HG03060 (cell line): ENCODE measurements around the gene CMTR2.
A peak's percentile ranks its signal among the peaks of the same experiment; 100 is the strongest.
"Not testable (repeated sequence)": the region's sequence is repeated elsewhere in the genome, so short reads cannot be mapped to it uniquely, and the experiment has no call there.

ENCODE experiments used
- ATAC-seq: cut with Tn5 transposase; IDR thresholded peaks from one replicate; pipeline ENCODE4 v1.9.1; 2021; ENCODE audit warnings: low read depth, moderate number of reproducible peaks; ENCODE audit not compliant: unreplicated experiment

Gene CMTR2, protein sequence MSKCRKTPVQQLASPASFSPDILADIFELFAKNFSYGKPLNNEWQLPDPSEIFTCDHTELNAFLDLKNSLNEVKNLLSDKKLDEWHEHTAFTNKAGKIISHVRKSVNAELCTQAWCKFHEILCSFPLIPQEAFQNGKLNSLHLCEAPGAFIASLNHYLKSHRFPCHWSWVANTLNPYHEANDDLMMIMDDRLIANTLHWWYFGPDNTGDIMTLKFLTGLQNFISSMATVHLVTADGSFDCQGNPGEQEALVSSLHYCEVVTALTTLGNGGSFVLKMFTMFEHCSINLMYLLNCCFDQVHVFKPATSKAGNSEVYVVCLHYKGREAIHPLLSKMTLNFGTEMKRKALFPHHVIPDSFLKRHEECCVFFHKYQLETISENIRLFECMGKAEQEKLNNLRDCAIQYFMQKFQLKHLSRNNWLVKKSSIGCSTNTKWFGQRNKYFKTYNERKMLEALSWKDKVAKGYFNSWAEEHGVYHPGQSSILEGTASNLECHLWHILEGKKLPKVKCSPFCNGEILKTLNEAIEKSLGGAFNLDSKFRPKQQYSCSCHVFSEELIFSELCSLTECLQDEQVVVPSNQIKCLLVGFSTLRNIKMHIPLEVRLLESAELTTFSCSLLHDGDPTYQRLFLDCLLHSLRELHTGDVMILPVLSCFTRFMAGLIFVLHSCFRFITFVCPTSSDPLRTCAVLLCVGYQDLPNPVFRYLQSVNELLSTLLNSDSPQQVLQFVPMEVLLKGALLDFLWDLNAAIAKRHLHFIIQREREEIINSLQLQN

DNA sequence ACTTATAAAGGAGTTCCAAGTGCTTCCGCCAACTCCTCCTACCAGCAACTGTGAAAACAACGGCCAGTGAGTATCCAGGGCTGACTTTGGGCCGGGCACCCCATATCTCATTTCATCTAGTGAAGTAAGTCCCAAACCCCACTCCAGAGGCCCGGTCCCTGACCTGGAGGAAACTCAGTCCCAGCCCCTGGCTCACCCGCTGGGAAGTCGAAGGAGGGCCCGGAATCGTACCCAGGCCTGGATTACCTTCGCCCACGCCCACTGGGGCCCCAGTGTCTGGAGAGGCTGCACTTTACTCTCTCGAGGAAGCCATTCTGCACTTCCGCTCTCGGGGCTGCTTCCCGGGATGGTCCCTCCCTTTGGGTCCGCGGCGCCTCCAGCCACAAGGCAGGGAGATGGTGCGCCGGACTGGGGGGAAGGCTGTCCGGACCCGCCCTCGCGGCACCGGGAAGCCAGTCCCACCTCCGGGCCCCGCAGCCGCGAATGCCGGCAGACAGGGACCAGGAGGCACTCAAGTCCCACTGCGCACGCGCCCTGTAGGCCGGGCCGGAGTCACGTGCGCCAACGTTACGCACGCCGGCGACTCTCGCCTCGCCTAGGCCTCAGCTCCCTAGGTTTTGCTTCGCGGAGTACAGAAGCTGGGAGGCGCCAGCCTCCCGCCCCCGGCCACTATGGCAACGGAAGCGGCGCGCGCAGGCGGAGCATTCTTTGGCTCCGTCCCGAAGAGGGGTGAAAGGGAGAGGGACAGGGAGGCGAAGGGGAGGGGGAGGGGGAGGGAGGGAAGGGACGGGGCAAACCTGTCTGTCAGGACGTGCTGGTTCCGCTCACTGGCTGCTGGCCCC is at the start of gene CMTR2:
TSS of gene CMTR2 (minus strand) at position 513 of the 842 bp plus-strand sequence. CDS start 3,482 bp downstream, outside the sequence.
- ATAC-seq, result peak; percentile 87

DNA sequence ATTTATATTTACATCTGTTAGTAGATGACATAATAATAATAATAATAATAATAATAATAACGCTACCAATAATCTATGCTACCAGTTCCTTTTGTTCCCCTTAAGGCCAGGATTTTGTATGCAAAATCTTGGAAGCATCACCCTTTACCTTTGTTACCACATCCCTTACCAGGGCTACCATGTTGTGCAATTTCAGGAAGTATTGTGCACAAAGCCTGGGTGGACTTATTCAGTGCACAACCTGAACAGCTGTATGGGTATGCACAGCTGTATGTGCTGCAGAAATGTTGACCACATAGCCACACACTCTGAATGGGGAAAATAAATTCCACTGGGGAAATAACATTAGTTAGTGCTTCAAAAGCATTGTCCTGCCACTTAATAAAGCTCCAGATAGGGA is 49.4 kb upstream of the CMTR2 start:
- ATAC-seq, result no peak

DNA sequence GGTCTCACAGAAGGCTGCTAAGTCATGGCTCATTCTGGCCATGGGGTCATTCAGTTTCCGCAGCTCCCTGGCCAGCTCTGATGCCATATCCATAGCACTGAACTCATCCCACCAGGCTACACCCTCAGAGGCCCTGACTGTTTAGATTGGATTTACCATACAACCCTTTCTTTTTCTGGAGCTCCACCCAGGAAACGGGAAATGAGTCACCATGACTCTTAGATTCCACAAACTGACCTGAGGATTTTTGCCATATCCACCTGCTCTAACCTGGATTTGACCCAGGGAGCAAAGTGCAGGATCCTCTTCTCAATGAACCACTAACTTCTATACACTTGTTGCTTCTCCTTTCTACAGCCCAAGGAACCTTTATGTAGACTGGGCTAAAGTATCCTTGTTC is 49.0 kb upstream of the CMTR2 start:
- no peak for ATAC-seq

DNA sequence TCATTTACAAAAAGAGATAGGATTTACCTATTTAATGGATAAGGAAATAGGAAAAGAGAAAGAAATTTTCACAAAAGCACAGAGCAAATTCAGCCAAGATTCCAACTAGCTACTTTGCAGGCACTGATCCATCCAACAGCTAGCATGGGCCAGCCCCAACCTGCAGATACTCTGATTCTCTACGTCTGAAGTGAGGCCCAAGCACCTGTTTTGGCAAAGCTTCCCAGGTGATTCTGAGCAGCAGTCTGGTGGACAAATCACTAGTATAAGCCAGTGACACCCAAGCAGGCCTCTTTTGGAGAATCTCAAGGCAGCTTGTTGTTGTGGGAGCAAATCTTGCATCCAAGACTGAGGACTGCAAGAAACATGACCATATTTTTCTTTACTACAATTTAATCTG is 48.4 kb upstream of the CMTR2 start:
- ATAC-seq, result no peak

DNA sequence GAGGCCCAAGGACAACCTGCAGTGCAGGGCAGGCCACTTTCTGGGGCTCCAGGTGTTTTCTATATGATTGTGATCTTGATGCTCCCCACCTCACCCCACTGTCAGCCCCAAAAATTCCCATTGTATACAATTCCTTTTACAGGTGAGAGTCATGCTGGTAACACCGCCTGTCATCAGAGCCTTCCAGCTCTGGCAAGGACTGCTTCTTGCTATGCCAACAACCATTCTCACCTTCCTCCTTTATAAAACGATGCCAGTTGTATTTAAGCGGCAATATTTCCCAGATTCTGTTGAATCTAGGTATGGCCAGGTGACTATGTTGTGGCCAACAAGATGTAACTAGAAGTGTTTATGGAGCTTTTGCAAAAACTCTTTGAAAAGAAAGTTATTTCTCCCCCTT is 38.9 kb upstream of the CMTR2 start:
- ATAC-seq, result no peak

DNA sequence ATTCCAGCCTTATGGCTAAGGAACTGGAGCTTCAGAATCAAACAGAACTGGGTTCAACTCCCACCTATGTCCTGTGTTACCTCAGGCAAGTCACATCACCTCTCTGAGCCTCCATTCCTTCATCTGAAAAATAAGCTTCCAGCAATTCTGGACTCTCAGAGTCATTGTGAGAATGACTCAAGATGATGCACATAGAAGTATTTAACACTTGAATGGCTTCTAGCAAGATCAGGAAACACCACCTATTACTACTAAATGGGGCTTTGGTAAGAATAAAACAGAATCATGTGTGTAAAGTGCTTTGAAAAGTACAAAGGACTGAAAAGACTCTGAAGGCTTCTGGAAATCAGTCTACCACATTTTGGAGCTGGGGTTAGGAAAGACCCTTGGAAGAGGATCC is 38.5 kb upstream of the CMTR2 start:
- no peak for ATAC-seq

DNA sequence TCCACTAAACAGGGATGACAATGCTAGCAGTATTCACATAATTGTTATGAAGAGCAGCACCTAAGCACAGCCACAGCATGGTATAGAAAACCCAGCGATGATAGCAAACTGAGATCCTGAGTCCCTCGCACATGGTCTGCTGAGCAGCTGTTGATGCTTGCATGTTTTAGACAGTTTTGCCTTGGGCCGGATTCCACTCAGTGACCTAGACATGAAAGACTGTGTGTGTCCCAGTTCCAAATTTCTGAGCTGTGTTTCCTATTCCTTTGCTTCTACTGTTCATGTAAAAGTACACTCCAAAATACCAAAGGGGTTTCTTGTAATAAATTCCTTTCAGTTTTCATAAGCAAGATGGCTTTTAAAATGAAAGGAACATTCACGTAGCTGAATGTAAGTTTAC is 30.8 kb upstream of the CMTR2 start:
- ATAC-seq, result no peak

DNA sequence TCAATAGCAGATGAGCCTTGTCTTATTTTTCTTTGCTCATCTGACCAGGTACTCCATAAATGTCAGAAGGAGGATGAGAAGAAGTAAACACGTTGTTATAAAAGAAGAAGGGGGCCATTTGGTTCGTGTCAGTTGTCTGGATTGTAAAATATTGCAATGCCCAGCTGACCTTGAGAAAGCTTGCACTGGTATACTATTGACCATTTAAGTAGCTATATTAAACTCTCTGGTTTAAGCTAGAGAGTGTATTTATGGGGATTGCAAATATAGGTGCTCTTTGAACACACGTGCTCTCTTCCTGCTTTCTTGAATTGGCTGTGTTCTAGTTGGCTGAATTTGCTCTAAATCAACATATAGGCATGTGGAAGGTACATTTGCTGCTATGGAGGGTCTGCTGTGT is 26.1 kb upstream of the CMTR2 start:
- ATAC-seq, result no peak

DNA sequence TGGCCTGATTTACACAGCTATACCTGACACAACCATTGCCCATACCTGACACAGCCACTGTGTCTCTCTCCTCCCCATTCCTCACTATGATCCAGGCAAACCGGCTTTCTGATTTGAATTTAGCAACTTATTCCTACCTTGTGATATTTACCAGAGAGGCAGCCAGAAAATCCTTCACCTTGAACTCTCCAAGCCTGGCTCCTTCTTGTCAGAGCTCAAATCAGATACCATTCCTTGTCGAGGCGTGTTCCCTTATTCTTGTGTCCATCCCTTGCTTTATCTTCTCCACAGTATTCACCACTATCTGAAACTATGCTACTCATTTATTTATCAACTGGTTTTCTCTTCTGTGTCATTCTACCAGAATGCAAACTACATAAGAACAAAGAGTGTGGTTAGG is 24.4 kb upstream of the CMTR2 start:
- not testable (repeated sequence) for ATAC-seq

DNA sequence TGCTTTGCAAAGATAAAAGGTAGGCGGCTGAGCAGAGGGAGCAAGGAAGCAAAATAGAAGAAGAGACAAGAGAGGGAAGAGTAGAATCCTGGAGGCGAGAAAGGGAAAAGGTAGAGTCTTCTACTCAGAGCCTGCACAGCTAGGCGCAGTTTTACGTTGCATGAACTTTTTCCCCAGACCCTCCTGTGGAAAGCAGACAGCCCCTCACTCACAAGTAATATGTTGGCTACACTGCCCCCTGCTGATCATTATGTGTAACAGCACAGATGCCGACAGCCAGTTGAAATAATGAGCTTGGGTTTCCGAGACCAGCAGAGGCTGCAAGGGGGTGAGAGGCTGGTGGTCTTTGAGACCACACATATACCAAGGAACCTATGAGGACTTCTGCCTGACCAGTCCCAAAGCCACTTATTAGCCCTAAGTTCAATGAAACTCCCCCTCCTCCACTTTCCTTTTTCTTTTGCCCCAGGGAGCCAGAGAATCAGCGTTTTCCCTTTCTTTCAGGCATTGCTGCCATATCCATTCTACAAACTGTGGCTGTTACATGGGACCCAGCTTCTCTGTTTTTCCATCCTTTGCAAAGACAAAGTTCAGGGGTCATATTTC is 22.5 kb upstream of the CMTR2 start:
- ATAC-seq, result no peak

DNA sequence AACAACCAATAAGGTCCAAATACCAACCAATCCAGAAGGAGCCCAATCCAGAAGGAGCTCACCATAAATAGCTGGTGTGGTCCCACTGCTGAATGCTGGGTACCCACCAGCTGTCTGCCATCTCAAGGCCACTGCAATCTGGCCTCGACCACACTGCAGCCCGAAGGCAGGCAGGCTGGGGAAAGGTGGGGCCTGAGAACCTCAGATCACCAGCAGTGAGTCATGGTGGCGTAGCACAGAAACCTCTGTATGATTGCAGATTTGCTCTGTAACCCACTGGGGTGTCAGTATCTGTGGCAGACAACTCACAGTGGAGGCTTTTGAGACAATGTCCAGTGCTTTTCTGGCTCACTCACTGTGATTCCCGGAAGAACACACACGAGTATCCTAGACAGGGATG is 14.7 kb upstream of the CMTR2 start:
- no peak for ATAC-seq

DNA sequence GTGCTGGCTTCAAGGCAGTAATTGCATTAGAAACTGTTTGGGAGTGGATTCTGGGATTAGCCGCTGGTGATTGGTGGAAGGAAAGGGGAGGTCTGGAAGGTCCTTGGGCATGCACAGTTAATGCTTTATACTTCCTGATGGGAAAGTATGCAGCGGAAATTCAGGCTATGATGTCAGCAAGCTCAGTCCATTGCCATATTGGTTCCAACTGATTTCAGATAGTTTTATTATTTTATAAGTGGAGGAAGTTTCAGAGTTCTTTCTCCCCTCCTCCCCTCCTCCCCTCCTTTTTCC is 8.1 kb upstream of the CMTR2 start:
- no peak for ATAC-seq

DNA sequence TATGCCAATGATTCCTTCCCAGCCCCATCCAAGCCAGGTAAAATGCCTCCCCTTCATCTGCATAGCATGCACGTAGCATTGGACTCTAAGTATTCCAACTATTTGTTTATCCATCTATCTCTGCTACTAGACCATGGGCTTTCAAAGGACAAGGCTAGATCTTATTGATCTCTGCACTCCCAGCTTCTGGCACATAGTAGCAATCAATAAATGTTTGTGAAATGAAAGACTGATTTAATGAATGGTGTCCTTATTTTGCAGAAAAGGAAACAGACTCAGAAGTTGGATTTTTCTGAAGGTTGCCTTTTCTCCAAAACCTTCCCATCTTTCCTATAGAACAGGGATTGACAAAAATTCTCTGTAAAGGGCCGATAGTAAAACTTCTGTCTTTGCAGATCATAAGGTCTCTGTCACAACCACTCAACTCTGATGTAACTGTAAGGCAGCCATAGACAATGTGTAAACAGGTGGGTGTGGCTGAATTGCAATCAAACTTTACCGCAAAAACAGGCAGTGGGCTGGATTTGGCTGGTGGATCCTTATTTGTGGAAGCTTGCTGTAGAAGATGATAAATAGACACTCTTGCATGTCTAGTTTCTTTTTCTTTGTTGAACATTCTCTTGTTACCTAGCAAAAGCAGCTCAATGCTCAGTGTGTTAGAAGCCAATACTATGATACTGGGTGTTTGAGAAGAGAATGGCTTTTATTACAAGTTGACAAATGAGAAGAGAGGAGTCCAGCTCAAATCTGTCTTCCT is 7.6 kb upstream of the CMTR2 start:
- ATAC-seq, result no peak

DNA sequence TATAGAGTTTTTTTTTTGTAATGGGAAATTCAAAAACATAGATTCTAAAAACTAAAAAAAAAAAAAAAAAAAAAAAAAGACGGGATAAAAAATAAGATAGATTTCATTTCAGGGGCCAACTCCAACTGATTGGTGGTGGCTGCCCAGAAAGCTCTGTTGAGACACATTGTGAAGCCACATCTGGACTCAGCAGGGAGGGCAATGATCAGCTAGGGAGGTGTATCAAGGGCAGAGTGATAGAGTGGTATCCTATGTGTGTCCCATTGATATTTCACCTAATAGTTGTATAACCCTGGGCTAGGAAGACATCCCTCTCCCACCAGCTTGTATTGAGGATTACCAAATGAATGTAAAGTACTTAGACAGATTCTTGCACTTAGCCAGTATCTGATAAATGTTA is 6.7 kb upstream of the CMTR2 start:
- no peak for ATAC-seq

DNA sequence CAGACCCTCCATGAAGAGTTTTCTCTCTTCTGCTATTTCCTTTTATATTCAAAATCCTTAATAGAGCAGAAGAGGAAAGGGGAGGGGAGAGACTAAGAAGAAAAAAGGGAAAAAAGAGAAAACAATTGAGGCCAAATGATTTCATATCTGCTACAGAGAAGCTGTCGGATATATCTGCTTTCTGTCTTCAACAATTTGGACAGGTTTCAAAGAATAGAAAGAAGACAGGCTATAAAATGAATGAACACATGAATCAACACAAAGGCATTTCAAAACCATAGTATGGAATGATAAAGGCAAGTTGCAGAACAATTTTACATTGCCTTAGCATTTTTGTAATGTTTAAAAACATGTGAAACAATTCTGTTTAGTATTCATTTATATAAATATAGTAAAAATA is 4.7 kb upstream of the CMTR2 start:
- ATAC-seq, result no peak

DNA sequence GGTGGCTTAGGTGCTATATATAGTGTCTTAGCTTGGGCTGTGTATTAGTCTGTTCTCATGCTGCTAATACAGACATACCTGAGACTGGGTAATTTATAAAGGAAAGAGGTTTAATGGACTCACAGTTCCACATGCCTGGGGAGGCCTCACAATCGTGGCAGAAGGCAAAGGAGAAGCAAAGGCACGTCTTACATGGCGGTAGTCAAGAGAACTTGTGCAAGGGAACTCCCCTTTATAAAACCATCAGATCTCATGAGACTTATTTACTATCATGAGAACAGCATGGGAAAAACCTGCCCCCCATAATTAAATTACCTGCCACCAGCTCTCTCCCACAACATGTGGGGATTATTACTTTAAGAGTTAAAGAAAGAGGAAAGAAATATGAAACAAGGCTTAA is 2.9 kb upstream of the CMTR2 start:
- not testable (repeated sequence) for ATAC-seq

DNA sequence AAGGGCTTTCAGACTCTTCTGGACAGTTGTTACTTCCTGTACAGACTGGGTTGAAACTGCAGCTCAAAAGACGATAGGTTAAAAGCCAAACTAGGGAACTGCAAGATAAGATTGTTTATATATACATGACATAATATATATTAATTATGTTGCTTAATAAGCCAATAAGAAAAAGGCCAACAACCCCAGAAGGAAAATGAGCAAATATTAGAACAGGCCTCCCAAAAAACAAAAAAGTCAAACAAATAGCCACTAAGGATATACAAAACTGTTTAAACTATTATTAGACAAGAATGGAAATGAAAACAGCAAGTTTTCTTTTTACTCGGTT is 495 bp upstream of the CMTR2 start:
- ATAC-seq, result no peak

DNA sequence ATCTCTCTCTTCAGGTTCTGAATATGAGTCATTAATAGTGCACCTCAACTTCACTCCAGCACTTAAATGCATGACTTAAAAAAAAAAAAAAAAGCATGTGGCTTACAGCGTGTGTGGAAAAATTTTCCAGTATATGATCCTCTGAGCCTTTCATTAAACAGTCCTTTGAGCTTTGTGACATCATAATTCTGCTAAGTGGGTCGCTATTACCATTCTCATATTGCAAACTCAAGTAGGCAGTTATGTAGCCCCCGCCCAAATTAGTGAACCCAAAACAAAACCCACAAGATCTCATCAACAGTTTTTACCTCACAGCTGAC is 672 bp downstream of the CMTR2 start:
- ATAC-seq, result no peak

DNA sequence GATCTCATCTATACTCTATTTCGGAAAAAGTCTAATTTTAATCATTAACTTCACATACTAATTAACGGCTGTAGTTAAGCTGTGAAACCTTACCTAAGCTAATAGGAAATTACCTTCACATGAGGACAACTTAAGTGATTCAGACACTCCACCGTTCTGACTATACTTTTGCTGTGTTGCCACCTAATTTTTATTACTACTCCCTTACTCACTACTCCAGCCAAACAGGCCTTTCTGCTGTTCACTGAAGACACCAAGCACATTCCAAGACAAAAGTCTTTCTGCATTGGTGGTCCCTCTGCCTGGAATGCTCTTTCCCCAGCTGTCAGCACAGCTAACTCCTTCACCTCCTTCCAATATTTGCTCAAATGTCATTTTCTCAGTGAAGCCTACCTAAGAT is 1.3 kb downstream of the CMTR2 start:
- ATAC-seq, result no peak

DNA sequence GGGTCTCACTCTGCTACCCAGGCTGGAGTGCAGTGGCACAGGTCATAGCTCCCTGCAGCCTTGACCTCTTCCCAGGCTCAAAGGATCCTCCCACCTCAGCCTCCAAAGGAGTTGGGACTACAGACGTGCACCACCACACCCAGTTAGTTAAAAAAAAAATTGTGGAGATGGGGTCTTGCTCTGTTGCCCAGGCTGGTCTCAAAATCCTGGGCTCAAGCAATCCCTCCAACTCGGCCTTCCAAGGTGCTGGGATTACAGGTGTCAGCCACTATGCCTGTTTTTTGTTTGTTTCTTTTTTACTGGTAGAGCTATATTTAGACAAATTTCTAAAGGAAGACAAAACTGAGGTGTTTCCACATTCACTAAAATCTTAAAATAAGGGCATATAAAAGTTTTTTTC is 1.7 kb downstream of the CMTR2 start:
- no peak for ATAC-seq

DNA sequence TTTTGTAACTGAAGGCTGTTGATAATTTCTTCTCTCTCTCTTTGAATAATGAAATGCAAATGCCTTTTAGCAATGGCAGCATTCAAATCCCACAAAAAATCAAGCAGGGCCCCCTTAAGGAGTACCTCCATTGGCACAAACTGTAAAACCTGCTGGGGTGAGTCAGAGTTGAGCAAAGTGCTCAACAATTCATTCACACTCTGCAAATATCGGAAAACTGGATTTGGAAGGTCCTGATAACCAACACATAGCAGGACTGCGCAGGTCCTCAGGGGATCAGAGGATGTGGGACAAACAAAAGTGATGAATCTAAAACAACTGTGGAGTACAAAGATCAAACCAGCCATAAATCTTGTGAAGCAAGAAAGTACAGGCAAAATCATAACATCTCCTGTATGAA is 5.6 kb downstream of the CMTR2 start:
- no peak for ATAC-seq
